ENCODE measurements around the gene KMT2C.
"Not testable (repeated sequence)": the region's sequence is repeated elsewhere in the genome, so short reads cannot be mapped to it uniquely, and the experiment has no call there.

KMT2C gene

DNA sequence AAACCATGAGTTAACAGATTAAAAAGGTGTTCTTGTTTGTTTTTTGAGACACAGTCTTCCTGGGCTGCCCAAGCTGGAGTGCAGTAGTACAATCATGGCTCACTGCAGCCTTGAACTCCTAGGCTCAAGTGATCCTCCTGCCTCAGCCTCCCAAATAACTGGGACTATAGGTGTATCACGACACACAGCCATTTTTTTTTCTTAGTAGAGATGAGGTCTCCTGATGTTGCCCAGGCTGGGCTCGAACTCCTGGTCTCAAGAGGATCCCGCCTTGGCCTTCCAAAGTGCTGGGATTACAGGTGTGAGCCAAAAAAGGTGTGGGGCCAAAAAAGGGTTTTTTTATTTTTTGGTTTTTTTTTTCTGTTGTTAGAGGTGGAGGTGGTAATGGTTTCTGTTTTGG is 29.3 kb downstream of the KMT2C start:
- H3K4me2 ChIP-seq (ENCODE audit: low read depth, low read length, poor library complexity, severe bottlenecking): no peak overlapping the region
- H3K4me3 ChIP-seq (ENCODE audit: insufficient read depth, low read length, poor library complexity, severe bottlenecking): no peak overlapping the region
- H2AFZ ChIP-seq (ENCODE audit: low read depth, low read length, severe bottlenecking): no peak overlapping the region
- TF ChIP-seq EZH2phosphoT487 (conservative IDR thresholded peaks at IDR 0.05; ENCODE audit: low read length): no peak
- TF ChIP-seq, protein P1, sequence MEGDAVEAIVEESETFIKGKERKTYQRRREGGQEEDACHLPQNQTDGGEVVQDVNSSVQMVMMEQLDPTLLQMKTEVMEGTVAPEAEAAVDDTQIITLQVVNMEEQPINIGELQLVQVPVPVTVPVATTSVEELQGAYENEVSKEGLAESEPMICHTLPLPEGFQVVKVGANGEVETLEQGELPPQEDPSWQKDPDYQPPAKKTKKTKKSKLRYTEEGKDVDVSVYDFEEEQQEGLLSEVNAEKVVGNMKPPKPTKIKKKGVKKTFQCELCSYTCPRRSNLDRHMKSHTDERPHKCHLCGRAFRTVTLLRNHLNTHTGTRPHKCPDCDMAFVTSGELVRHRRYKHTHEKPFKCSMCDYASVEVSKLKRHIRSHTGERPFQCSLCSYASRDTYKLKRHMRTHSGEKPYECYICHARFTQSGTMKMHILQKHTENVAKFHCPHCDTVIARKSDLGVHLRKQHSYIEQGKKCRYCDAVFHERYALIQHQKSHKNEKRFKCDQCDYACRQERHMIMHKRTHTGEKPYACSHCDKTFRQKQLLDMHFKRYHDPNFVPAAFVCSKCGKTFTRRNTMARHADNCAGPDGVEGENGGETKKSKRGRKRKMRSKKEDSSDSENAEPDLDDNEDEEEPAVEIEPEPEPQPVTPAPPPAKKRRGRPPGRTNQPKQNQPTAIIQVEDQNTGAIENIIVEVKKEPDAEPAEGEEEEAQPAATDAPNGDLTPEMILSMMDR (IDR thresholded peaks at IDR 0.05; ENCODE audit: insufficient read depth, low read length, poor library complexity, severe bottlenecking): no peak
- H3K27ac ChIP-seq (ENCODE audit: low read depth, low read length): no peak overlapping the region
- H3K9me3 ChIP-seq (ENCODE audit: insufficient read depth, low read length): no peaks in the 10 kb centered on the region
- no peaks in the 10 kb centered on the region for H3K9me2 ChIP-seq (replicated peaks; ENCODE audit: insufficient read depth, low read length)
- no peak overlapping the region for H3K9ac ChIP-seq (ENCODE audit: low read length)
- H3F3A ChIP-seq (ENCODE audit: insufficient read depth): no peaks in the 10 kb centered on the region
- H3K79me2 ChIP-seq (ENCODE audit: insufficient read depth, low read length): peaks cover 89% of the 10 kb centered on the region
- no peaks in the 10 kb centered on the region for H3K27me3 ChIP-seq (ENCODE audit: low read length)
- H3K36me3 ChIP-seq (ENCODE audit: low read length): no peaks in the 10 kb centered on the region
- peaks cover 7% of the 10 kb centered on the region; the same call in 1 of the 2 replicates for H4K20me1 ChIP-seq (ENCODE audit: low read depth, low read length)

DNA sequence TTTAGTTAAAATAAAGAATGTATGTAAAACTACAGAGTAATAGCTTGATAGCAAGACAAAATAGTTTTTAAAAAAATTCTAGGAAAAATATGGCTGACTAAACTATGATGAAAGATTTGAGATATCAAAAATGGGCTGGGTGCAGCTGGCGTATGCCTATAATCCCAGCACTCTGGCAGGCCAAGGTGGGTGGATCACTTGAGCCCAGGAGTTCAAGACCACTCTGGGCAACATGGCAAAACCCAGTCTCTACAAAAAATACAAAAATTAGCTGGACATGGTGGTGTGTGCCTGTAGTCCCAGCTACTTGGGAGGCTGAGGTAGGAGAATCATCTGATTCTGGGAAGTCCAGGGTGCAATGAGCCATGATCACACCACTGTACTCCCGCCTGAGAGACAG is 29.8 kb downstream of the KMT2C start:
- not testable (repeated sequence) for H3K36me3 ChIP-seq (ENCODE audit: low read length); H4K20me1 ChIP-seq (ENCODE audit: low read depth, low read length); H3K9me2 ChIP-seq (replicated peaks; ENCODE audit: insufficient read depth, low read length); H3K9me3 ChIP-seq (ENCODE audit: insufficient read depth, low read length); H3F3A ChIP-seq (ENCODE audit: insufficient read depth); H3K4me2 ChIP-seq (ENCODE audit: low read depth, low read length, poor library complexity, severe bottlenecking); H2AFZ ChIP-seq (ENCODE audit: low read depth, low read length, severe bottlenecking); H3K9ac ChIP-seq (ENCODE audit: low read length); H3K27me3 ChIP-seq (ENCODE audit: low read length); H3K4me3 ChIP-seq (ENCODE audit: insufficient read depth, low read length, poor library complexity, severe bottlenecking); H3K27ac ChIP-seq (ENCODE audit: low read depth, low read length)
- H3K79me2 ChIP-seq (ENCODE audit: insufficient read depth, low read length): peaks cover 89% of the 10 kb centered on the region

DNA sequence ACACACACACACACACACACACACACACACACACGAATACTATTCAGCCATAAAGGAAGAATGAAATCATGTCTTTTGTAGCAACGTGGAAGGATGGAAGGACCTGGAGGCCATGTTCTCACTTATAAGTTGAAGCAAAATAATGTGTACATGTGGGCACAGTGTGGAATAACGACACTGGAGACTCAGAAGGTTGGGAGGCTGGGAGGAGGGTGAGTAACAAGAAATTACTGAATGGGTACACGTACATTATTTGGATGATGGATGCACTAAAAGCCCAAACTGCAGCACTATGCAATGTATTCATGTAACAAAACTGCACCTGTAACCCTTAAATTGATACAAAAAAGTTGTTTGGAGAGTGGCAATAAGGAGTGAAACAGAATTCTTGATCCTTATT is 32.1 kb downstream of the KMT2C start:
- Histone ChIP-seq H3K79me2 (ENCODE audit: insufficient read depth, low read length) (peaks cover 100% of the 10 kb centered on the region), H3F3A (ENCODE audit: insufficient read depth) (no peaks in the 10 kb centered on the region), H3K4me3 (ENCODE audit: insufficient read depth, low read length, poor library complexity, severe bottlenecking) (no peak overlapping the region), H3K27me3 (ENCODE audit: low read length) (no peaks in the 10 kb centered on the region), H3K9ac (ENCODE audit: low read length) (no peak overlapping the region), H4K20me1 (ENCODE audit: low read depth, low read length) (peaks cover 19% of the 10 kb centered on the region), H2AFZ (ENCODE audit: low read depth, low read length, severe bottlenecking) (no peak overlapping the region), H3K27ac (ENCODE audit: low read depth, low read length) (no peak overlapping the region), H3K9me3 (ENCODE audit: insufficient read depth, low read length) (no peaks in the 10 kb centered on the region), H3K36me3 (ENCODE audit: low read length) (no peaks in the 10 kb centered on the region), H3K4me2 (ENCODE audit: low read depth, low read length, poor library complexity, severe bottlenecking) (no peak overlapping the region), H3K9me2 (replicated peaks; ENCODE audit: insufficient read depth, low read length) (no peaks in the 10 kb centered on the region)
- TF ChIP-seq EZH2phosphoT487 (conservative IDR thresholded peaks at IDR 0.05; ENCODE audit: low read length): no peak
- TF ChIP-seq, protein P1 (IDR thresholded peaks at IDR 0.05; ENCODE audit: insufficient read depth, low read length, poor library complexity, severe bottlenecking): no peak

DNA sequence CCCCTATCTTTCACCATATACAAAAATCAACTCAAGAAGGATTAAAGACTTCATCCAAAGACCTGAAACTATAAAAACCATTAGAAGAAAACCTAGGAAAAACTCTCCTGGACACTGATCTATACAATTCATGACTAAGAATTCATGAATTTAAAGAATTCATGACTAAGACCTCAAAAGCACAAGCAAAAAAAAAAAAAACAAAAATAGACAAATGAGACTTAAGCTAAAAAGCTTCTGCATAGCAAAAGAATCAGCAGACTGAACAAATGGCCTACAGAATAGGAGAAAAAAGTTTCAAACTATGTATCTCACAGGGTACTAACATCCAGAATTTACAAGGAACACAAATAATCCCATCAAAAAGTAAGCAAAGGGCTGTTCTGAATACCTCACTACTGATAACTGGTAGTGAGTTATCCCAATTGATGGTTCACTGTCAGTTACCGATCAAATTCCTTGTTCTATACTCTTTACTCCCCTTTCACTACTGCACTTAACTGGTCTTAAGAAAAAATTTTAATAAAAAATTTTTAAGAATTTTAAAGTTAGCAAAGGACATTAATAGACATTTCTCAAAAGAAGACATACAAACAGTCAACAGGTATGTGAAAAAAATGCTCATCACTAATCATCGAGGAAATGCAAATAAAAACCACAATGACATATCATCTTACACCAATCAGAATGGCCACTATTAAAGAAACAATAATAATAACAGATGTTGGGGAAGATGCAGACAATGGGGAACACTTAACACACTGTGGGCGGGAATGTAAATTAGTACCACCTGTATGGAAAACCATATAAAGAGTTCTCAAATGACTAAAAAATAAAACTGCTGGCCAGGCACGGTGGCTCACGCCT is 33.2 kb downstream of the KMT2C start:
- Histone ChIP-seq H3K4me3 (ENCODE audit: insufficient read depth, low read length, poor library complexity, severe bottlenecking) (no peak overlapping the region), H4K20me1 (ENCODE audit: low read depth, low read length) (peaks cover 28% of the 10 kb centered on the region), H3K4me2 (ENCODE audit: low read depth, low read length, poor library complexity, severe bottlenecking) (no peak overlapping the region), H3K27me3 (ENCODE audit: low read length) (no peaks in the 10 kb centered on the region), H3K36me3 (ENCODE audit: low read length) (no peaks in the 10 kb centered on the region), H2AFZ (ENCODE audit: low read depth, low read length, severe bottlenecking) (no peak overlapping the region), H3K9ac (ENCODE audit: low read length) (no peak overlapping the region), H3K79me2 (ENCODE audit: insufficient read depth, low read length) (peaks cover 100% of the 10 kb centered on the region), H3K27ac (ENCODE audit: low read depth, low read length) (no peak overlapping the region), H3K9me3 (ENCODE audit: insufficient read depth, low read length) (no peaks in the 10 kb centered on the region), H3K9me2 (replicated peaks; ENCODE audit: insufficient read depth, low read length) (no peaks in the 10 kb centered on the region), H3F3A (ENCODE audit: insufficient read depth) (no peaks in the 10 kb centered on the region)
- no peak for TF ChIP-seq EZH2phosphoT487 (conservative IDR thresholded peaks at IDR 0.05; ENCODE audit: low read length)
- TF ChIP-seq, protein P1 (IDR thresholded peaks at IDR 0.05; ENCODE audit: insufficient read depth, low read length, poor library complexity, severe bottlenecking): no peak
